HL-60 (cell line): ENCODE data around the gene USP43.

Source experiments
- DNase-seq, 2 experiments: peaks; one replicate each; pipeline ENCODE4 v3.0.0-alpha.2; 2010 to 2020; ENCODE audit warnings: low read depth in 1 of 2, low spot score in 1 of 2
- H3K27ac ChIP-seq: fragments of 250-450 bp; sonication (Bioruptor Pico); replicated peaks from 2 replicates; pipeline ENCODE4 v1.5.1; 2020; ENCODE audit warnings: mild to moderate bottlenecking, moderate library complexity
- H3K27me3 ChIP-seq: fragments of 250-450 bp; sonication (Bioruptor Pico); 2 replicates; pipeline ENCODE4 v1.5.1; 2021; ENCODE audit warnings: mild to moderate bottlenecking, moderate library complexity; ENCODE audit not compliant: insufficient read depth, poor library complexity, severe bottlenecking
- H3K4me3 ChIP-seq: replicated peaks from 2 replicates; pipeline ENCODE4 v1.5.1; 2011; ENCODE audit warnings: mild to moderate bottlenecking, control low read depth, low read length; ENCODE audit not compliant: insufficient read depth
- CTCF ChIP-seq: IDR thresholded peaks from one replicate; pipeline ENCODE4 v1.5.1; 2011; ENCODE audit warnings: low read length, control low read depth, inconsistent platforms; ENCODE audit not compliant: insufficient read depth
- GABPA ChIP-seq: IDR thresholded peaks from 2 replicates; pipeline ENCODE4 v1.6.1; 2012; ENCODE audit warnings: low read depth
- POLR2AphosphoS5 ChIP-seq: IDR thresholded peaks from 2 replicates; pipeline ENCODE4 v1.6.1; 2012; ENCODE audit warnings: low read depth
- SPI1 ChIP-seq: IDR thresholded peaks from 2 replicates; pipeline ENCODE4 v1.6.1; 2012; ENCODE audit warnings: low read depth, mild to moderate bottlenecking, borderline replicate concordance
- TF ChIP-seq, protein P1 (sequence below): IDR thresholded peaks from 2 replicates; pipeline ENCODE4 v1.6.1; 2012; ENCODE audit warnings: low read depth; ENCODE audit not compliant: insufficient replicate concordance

USP43 gene

DNA sequence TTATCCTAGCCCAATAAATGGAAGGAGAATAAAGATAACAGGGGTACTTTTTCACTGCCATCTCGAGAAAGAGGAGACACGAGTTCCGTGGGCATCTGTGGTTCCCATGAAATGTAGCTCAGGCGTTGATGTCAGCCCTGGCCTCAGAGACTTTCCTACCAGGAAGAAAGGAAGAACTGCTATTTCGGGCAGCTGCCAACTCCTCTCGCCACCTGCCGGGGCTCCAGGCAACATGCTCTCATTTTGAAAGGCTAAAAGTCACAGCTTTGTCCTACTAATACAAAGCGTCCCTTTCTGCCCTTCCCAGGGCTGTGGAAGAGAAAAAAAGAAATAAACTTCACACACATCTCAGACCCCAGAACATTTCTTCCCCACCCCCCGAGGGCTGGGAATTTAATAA lies 80.3 kb downstream of the USP43 start:
- no peaks in the 10 kb centered on the region for H3K27me3 ChIP-seq
- DNase-seq: no peak
- TF ChIP-seq POLR2AphosphoS5: no peak
- TF ChIP-seq CTCF: no peak
- TF ChIP-seq SPI1: no peak
- TF ChIP-seq GABPA: no peak
- TF ChIP-seq, protein P1, sequence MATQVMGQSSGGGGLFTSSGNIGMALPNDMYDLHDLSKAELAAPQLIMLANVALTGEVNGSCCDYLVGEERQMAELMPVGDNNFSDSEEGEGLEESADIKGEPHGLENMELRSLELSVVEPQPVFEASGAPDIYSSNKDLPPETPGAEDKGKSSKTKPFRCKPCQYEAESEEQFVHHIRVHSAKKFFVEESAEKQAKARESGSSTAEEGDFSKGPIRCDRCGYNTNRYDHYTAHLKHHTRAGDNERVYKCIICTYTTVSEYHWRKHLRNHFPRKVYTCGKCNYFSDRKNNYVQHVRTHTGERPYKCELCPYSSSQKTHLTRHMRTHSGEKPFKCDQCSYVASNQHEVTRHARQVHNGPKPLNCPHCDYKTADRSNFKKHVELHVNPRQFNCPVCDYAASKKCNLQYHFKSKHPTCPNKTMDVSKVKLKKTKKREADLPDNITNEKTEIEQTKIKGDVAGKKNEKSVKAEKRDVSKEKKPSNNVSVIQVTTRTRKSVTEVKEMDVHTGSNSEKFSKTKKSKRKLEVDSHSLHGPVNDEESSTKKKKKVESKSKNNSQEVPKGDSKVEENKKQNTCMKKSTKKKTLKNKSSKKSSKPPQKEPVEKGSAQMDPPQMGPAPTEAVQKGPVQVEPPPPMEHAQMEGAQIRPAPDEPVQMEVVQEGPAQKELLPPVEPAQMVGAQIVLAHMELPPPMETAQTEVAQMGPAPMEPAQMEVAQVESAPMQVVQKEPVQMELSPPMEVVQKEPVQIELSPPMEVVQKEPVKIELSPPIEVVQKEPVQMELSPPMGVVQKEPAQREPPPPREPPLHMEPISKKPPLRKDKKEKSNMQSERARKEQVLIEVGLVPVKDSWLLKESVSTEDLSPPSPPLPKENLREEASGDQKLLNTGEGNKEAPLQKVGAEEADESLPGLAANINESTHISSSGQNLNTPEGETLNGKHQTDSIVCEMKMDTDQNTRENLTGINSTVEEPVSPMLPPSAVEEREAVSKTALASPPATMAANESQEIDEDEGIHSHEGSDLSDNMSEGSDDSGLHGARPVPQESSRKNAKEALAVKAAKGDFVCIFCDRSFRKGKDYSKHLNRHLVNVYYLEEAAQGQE: no peak

DNA sequence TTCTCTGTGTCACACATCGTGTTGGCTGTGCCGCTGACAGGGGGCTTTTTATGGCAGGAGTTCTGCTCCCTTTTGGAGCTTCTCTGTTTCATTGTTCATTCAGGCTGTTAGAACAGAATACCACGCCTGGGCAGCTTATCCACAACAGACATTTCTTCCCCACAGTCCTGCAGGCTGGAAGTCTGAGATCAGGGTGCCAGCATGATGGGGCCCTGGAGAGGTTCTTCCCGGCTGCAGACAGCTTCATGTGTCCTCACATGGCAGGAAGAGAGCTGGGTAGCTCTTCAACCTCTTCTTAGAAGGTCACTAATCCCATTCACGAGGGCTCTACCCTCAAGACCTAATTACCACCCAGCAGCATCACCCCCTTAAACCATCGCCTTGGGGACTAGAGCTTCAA lies 81.0 kb downstream of the USP43 start:
- H3K27me3 ChIP-seq: no peaks in the 10 kb centered on the region
- H3K27ac ChIP-seq: no peak overlapping the region
- DNase-seq: no peak
- H3K4me3 ChIP-seq: no peak overlapping the region
- no peak for TF ChIP-seq CTCF
- TF ChIP-seq, protein P1: no peak
- no peak for TF ChIP-seq SPI1
- no peak for TF ChIP-seq POLR2AphosphoS5
- no peak for TF ChIP-seq GABPA

More for the DNA sequence above, 80.3 kb downstream of the USP43 start:
- Histone ChIP-seq H3K4me3 (no peak overlapping the region), H3K27ac (no peak overlapping the region)

DNA sequence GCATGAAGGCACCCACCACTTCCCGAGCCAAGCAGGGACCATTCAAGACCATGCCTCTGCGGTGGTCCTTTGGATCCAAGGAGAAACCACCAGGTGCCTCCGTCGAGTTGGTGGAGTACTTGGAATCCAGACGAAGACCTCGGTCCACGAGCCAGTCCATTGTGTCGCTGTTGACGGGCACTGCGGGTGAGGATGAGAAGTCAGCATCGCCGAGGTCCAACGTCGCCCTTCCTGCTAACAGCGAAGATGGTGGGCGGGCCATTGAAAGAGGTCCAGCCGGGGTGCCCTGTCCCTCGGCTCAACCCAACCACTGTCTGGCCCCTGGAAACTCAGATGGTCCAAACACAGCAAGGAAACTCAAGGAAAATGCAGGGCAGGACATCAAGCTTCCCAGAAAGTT lies 82.7 kb downstream of the USP43 start:
- H3K27me3 ChIP-seq: no peaks in the 10 kb centered on the region
- H3K4me3 ChIP-seq: no peak overlapping the region
- TF ChIP-seq, protein P1: no peak
- TF ChIP-seq SPI1: no peak
- TF ChIP-seq CTCF: no peak
- TF ChIP-seq GABPA: no peak
- no peak overlapping the region for H3K27ac ChIP-seq
- DNase-seq: no peak
